ENCODE data around the gene PRKCA.

DNA sequence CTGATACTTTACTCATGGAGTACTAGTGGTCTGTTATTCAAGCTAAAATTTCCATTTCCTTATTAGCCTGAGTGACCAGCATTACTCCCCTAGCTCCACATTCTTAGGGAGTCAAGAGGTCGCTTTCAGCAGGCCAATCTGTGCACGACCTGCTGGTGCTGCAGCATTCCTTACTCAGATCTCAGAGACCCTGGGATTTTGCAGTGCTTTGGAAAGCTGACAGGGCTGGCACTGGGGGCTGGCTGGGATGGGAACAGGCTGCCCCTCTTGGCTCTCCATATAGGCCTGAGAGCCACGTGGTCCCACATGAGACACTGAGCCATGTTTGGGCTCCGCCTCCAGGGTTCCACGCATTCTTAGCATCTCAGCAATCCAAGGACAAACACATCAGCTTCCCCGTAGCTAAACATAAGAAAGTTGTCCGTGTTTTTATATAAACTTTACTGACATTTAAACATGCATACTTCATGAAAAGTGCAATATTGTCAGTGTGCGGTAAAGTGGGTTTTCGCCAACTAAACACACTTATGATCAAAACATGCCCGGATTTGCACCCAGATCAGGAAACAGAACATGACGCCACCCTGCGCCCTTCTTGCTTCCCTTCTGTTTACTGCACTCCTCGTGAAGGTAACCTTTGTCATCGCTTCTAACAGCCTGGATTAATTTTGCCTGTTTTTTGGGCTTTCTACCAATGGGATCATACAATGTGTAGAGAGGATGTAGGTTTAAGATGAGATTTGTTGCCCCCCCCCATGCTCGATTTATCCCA is 278.0 kb downstream of the PRKCA start:
- TF ChIP-seq, protein P1, sequence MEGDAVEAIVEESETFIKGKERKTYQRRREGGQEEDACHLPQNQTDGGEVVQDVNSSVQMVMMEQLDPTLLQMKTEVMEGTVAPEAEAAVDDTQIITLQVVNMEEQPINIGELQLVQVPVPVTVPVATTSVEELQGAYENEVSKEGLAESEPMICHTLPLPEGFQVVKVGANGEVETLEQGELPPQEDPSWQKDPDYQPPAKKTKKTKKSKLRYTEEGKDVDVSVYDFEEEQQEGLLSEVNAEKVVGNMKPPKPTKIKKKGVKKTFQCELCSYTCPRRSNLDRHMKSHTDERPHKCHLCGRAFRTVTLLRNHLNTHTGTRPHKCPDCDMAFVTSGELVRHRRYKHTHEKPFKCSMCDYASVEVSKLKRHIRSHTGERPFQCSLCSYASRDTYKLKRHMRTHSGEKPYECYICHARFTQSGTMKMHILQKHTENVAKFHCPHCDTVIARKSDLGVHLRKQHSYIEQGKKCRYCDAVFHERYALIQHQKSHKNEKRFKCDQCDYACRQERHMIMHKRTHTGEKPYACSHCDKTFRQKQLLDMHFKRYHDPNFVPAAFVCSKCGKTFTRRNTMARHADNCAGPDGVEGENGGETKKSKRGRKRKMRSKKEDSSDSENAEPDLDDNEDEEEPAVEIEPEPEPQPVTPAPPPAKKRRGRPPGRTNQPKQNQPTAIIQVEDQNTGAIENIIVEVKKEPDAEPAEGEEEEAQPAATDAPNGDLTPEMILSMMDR (conservative IDR thresholded peaks at IDR 0.05; ENCODE audit: low read length): no peak
- TF ChIP-seq EZH2phosphoT487 (IDR thresholded peaks at IDR 0.05; ENCODE audit: borderline replicate concordance): no peak
